ENCODE results near the gene ZNRD2. TPM values are rescaled to one million over a fixed set of nuclear protein-coding genes. Genes with fewer than 3 reads are reported as not detected.
"Not testable (repeated sequence)": the region's sequence is repeated elsewhere in the genome, so short reads cannot be mapped to it uniquely, and the experiment has no call there.

Gene ZNRD2
- total RNA-seq, 1 donor from 2014 or later: 68.5 TPM

DNA sequence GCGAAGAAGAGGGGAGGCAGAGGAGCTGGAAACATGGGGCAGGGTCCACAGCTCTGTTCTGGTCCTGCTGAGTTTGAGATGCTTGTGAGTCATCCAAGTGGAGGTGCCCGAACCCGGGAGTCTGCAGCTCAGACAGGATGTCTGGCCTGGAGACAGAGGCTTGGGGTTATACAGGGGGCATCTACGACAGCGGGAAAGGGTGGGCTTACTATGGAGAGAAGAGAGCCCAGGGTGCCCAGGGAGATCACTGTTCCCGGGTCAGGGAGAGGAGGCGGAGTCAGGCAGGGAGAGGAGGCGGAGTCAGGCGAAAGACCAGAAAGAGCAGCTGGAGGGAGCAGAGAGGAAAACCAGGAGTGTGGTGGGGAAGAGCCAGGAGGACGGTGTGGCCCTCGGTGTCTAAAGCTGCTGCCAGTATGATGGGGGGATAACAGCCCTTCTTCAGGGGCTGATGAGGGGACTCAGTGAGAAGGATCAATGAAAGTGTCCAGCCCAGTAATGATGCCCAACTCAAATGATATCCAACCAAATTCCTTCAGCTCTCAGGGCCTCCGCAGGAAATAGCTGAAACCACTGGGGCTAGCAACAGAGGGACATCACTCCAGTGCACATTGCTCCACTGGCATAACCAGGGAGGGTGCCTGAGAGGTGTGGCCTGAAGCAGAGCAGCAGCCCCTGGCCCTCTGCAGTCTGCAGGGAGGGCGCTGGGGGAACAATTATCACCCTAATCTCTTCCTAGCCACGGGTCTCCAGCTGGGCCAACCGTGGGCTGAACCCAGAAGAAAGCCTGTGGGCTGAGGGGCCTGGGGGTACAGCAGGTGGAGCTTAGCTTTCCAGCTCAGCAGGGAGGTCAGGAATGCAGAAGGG, 9.5 kb upstream of the ZNRD2 start:
- H3K27ac ChIP-seq: peak overlapping the region; percentile 98
- intact Hi-C loops (cut with DNase I): no loop called here
- TF ChIP-seq POLR2AphosphoS5 (IDR thresholded peaks at IDR 0.05; ENCODE audit: insufficient read depth in 1 of 2, low read depth in 1 of 2) (no peak), POLR2A (IDR thresholded peaks at IDR 0.05) (no peak)
- TF ChIP-seq, protein P1, sequence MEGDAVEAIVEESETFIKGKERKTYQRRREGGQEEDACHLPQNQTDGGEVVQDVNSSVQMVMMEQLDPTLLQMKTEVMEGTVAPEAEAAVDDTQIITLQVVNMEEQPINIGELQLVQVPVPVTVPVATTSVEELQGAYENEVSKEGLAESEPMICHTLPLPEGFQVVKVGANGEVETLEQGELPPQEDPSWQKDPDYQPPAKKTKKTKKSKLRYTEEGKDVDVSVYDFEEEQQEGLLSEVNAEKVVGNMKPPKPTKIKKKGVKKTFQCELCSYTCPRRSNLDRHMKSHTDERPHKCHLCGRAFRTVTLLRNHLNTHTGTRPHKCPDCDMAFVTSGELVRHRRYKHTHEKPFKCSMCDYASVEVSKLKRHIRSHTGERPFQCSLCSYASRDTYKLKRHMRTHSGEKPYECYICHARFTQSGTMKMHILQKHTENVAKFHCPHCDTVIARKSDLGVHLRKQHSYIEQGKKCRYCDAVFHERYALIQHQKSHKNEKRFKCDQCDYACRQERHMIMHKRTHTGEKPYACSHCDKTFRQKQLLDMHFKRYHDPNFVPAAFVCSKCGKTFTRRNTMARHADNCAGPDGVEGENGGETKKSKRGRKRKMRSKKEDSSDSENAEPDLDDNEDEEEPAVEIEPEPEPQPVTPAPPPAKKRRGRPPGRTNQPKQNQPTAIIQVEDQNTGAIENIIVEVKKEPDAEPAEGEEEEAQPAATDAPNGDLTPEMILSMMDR (IDR thresholded peaks at IDR 0.05): no peak
- no peak overlapping the region for H3K4me3 ChIP-seq
- no peaks in the 10 kb centered on the region for H3K27me3 ChIP-seq
- peaks cover 48% of the 10 kb centered on the region for H3K4me1 ChIP-seq
- H3K36me3 ChIP-seq: no peaks in the 10 kb centered on the region
- DNase-seq (ENCODE audit: extremely low spot score in 2 of 2): no peak
- H3K9me3 ChIP-seq: no peaks in the 10 kb centered on the region

DNA sequence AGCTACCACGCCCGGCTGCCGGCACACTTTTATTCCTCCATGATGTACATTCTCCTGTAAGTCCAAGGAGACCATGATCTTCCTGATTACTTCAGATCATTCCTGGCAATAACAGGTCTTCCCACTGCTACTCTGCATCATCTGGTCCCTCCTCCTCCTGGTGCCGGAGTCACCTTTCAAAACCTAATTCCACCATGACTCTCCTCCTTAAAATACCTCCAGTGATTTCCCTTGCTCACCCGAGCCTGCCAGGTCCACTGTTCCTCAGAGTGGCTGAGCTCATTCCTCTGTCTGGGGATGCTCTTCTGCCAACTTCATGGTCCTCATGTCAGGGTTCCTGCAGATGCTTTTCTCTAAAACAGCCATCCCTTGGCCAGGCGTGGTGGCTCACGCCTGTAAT, 8.3 kb upstream of the ZNRD2 start:
- TF ChIP-seq POLR2A (IDR thresholded peaks at IDR 0.05): no peak
- TF ChIP-seq, protein P1 (IDR thresholded peaks at IDR 0.05): no peak
- no peak for TF ChIP-seq POLR2AphosphoS5 (IDR thresholded peaks at IDR 0.05; ENCODE audit: insufficient read depth in 1 of 2, low read depth in 1 of 2)
- peaks cover 46% of the 10 kb centered on the region for H3K4me1 ChIP-seq
- H3K36me3 ChIP-seq: no peaks in the 10 kb centered on the region
- no peaks in the 10 kb centered on the region for H3K27me3 ChIP-seq
- intact Hi-C loops (cut with DNase I): no loop called here
- DNase-seq (ENCODE audit: extremely low spot score in 2 of 2): no peak
- no peaks in the 10 kb centered on the region for H3K9me3 ChIP-seq
- H3K27ac ChIP-seq: no peak overlapping the region
- H3K4me3 ChIP-seq: no peak overlapping the region

DNA sequence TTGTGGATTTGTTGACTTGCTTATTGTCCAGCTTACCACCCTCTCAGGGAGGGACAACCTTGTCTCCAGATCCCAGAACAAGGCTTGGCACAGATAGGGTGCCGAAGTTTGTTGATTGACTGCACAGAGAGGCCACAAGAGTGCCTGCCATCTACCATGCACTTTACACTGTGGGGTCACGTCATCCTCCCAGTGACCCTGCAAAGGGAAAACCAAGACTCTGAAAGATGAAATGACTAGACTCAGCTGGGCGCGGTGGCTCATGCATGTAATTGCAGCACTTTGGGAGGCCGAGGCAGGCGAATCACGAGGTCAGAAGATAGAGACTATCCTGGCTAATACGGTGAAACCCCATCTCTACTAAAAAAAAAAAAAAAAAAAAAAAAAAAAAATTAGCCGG, 7.5 kb upstream of the ZNRD2 start:
- no peak overlapping the region for H3K4me3 ChIP-seq
- intact Hi-C loops (cut with DNase I): no loop called here
- no peak overlapping the region for H3K27ac ChIP-seq
- H3K4me1 ChIP-seq: peaks cover 48% of the 10 kb centered on the region
- TF ChIP-seq POLR2A (IDR thresholded peaks at IDR 0.05): no peak
- TF ChIP-seq POLR2AphosphoS5 (IDR thresholded peaks at IDR 0.05; ENCODE audit: insufficient read depth in 1 of 2, low read depth in 1 of 2): no peak
- TF ChIP-seq, protein P1 (IDR thresholded peaks at IDR 0.05): no peak
- DNase-seq (ENCODE audit: extremely low spot score in 2 of 2): no peak
- H3K36me3 ChIP-seq: no peaks in the 10 kb centered on the region
- no peaks in the 10 kb centered on the region for H3K27me3 ChIP-seq
- no peaks in the 10 kb centered on the region for H3K9me3 ChIP-seq

DNA sequence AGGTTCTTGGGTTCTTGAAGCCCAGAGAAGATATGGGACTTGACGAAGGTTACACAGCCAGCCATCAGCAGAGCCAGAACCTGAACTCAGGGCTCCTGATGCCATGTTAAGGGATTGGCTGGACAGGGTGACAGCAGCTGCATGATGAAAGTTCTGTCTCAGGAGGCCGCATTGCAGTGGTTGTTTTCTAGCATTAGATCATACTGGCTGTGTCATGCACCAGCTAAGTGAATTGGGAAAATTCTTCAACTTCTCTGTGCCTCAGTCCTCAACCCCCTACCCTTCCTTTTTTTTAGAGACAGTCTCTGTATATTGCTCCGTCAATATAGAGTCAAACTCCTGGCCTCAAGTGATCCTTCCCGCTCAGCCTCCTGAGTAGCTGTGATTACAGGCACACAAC, 6.7 kb upstream of the ZNRD2 start:
- Histone ChIP-seq H3K27ac (no peak overlapping the region), H3K9me3 (no peaks in the 10 kb centered on the region), H3K27me3 (no peaks in the 10 kb centered on the region), H3K4me3 (no peak overlapping the region), H3K4me1 (peaks cover 53% of the 10 kb centered on the region), H3K36me3 (no peaks in the 10 kb centered on the region)
- TF ChIP-seq, protein P1 (IDR thresholded peaks at IDR 0.05): no peak
- TF ChIP-seq POLR2A (IDR thresholded peaks at IDR 0.05): no peak
- TF ChIP-seq POLR2AphosphoS5 (IDR thresholded peaks at IDR 0.05; ENCODE audit: insufficient read depth in 1 of 2, low read depth in 1 of 2): no peak
- no peak for DNase-seq (ENCODE audit: extremely low spot score in 2 of 2)
- intact Hi-C loops (cut with DNase I): no loop called here

DNA sequence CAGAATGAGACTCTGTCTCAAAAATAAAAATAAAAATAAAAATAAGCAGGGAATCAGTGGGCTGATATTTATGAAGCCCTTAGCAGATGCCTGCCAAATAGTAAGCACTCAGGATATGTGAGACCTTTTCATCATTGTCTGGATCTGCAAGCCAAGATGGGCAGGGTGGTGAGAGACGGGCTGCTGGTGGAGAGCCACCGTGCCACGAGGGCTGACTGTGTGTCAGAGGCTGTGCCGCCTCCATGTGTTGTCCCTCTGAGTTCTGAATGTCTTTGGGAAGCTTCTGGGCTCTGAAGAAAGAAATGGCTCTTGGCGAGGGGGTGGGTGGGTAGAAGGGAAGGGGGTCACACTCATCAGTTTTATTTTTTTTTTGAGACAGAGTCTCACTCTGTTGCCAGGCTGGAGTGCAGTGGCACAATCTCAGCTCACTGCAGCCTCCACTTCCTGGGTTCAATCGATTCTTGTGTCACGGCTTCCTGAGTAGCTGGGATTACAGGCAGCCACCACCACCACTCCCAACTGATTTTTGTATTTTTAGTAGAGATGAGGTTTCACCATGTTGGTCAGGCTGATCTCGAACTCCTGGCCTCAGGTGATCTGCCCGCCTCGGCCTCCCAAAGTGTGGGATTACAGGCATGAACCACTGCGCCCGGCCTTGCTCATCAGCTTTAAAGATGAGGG, 5.3 kb upstream of the ZNRD2 start:
- Histone ChIP-seq H3K27ac (peak overlapping the region; percentile 18), H3K4me1 (peaks cover 51% of the 10 kb centered on the region)
- DNase-seq (ENCODE audit: extremely low spot score in 2 of 2); H3K27me3 ChIP-seq; H3K9me3 ChIP-seq; H3K4me3 ChIP-seq; H3K36me3 ChIP-seq; intact Hi-C loops (cut with DNase I): not testable (repeated sequence)

Data from vagina (tissue), 2 donors.